ENCODE measurements around the gene KCNH6.

KCNH6 gene

GRCh38 chr17:63557416-63557815 is 34.3 kb downstream of the KCNH6 start:
- DNase-seq, result no peak

GRCh38 chr17:63558441-63558840 is 35.3 kb downstream of the KCNH6 start:
- no peak for DNase-seq

GRCh38 chr17:63561819-63562218 is 38.7 kb downstream of the KCNH6 start:
- DNase-seq, result no peak

DNA sequence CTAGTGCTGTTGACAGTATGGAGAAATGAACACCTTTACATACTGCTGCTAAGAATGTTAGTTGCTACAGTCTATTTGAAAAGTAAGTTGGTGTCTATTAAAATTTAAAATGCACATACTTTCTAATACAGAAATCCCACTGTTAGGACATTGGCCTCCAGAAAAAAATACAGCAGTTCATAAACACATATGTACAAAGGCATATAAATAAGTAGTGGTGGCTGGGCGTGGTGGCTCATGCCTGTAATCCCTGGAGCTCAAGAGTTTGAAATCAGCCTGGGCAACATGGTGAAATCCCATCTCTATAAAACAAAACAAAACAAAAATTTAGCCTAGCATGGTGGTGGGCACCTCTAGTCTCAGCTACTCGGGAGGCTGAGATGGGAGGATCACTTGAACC is 40.2 kb downstream of the KCNH6 start:
- no peak for DNase-seq

- DNase-seq, result no peak
Observed at GRCh38 chr17:63564562-63564961, 41.4 kb downstream of the KCNH6 start.

GRCh38 chr17:63567229-63567628 is 44.1 kb downstream of the KCNH6 start:
- no peak for DNase-seq

DNA sequence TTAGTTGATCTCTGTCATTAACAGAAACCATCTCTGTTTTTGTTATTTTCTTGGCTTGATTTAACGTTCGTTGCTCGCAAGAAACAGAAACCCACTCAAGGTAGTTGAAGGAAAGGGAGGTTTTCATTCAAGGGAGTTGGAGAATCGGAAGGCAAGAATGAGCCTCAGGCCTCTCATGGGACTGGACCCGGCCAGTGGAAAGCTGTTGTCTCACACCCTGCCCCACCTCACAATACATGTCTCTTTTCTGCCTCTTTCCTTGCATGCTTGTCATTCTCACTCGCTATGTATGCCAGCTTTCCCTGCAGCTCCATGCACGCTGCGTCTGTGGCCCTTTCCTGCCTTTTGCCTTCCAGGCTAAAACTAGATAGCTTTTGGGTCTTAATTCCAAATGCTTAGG is 45.4 kb downstream of the KCNH6 start:
- DNase-seq, result no peak

GRCh38 chr17:63571632-63572310 is 48.6 kb downstream of the KCNH6 start:
- peak; percentile 71 for DNase-seq

- no peak for DNase-seq
Observed at GRCh38 chr17:63573634-63574033, 50.5 kb downstream of the KCNH6 start.

GRCh38 chr17:63578027-63578768 is 55.0 kb downstream of the KCNH6 start:
- DNase-seq, result no peak

DNA sequence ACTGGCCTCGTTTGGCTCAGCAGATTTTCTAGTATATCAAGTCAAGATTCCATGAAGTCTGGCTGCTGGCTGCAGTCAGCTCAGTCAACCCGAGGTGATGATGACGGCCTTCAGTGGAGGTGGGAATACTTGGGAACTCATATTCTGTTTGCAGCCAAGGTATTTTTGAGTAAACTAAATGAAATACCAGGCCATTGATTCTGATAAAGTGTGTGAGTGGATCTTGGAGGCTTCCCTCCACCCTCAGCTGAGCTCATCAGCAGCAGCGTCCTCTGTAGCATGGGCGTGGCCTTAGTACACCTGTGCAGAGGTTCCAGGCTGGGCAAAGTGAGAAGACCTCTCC is 55.6 kb downstream of the KCNH6 start:
- no peak for DNase-seq

DNA sequence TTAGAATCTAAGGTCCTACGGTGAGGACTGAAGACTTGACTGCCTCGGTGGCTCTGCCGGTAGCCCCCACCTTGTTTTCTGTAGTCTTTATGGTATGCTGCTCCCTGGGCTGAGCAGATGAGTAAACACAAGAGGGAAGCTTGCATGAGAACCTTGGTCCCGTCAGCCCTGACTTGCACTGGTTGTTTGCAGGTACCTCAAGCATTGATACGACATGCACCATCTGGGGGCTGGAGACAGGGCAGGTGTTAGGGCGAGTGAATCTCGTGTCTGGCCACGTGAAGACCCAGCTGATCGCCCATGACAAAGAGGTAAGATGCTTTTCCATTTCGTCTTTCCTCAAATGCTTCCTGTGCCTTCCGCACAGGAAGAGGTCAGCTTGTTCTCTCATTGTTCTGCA is 56.5 kb downstream of the KCNH6 start:
- DNase-seq, result no peak

DNA sequence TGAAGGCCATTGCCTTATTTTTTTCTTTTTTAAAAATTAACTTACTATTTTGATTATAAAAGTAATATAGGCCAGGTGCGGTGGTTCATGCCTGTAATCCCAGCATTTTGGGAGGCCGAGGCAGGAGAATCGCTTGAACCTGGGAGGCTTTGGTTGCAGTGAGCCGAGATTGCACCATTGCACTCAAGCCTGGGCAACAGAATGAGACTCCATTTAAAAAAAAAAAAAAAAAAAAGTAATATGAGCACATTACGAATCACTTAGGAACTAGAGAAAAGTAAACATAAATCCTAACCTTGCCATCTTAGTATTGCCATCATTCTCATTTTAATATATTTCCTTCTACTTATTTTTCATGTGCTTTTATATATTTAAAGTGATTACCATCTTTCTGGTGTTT is 64.6 kb downstream of the KCNH6 start:
- DNase-seq, result no peak

GRCh38 chr17:63588797-63589196 is 65.6 kb downstream of the KCNH6 start:
- no peak for DNase-seq

GRCh38 chr17:63589646-63590045 is 66.5 kb downstream of the KCNH6 start:
- no peak for DNase-seq

DNA sequence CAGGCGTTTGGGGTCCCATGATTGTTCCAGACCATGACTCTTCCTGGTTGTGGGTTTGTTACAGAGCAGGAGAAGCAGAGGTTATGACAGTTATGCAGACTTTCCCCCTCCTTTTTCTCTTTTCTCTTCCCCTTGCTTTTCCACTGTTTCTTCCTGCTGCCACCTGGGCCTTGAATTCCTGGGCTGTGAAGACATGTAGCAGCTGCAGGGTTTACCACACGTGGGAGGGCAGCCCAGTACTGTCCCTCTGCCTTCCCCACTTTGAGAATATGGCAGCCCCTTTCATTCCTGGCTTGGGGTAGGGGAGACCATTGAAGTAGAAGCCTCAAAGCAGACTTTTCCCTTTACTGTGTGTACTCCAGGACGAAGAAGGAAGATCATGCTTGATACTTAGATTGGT is 69.6 kb downstream of the KCNH6 start:
- DNase-seq, result no peak

GRCh38 chr17:63595132-63595531 is 72.0 kb downstream of the KCNH6 start:
- DNase-seq, result no peak

Measured in OCI-M1 (cell line).